Measurements from ENCODE around the gene PTCD3.

PTCD3 gene

GRCh38 chr2:86143926-86144685 lies 38.1 kb downstream of the PTCD3 start:
- TF ChIP-seq ZNF274 (IDR thresholded peaks at IDR 0.05; ENCODE audit: low read depth, low read length): no peak

GRCh38 chr2:86147793-86148192 lies 41.8 kb downstream of the PTCD3 start:
- no peak for TF ChIP-seq ZNF274 (IDR thresholded peaks at IDR 0.05; ENCODE audit: low read depth, low read length)
- no peak overlapping the region for H3K4me3 ChIP-seq (ENCODE audit: low read length)

More at GRCh38 chr2:86143926-86144685, 38.1 kb downstream of the PTCD3 start:
- H3K4me3 ChIP-seq (ENCODE audit: low read length): no peak overlapping the region

DNA sequence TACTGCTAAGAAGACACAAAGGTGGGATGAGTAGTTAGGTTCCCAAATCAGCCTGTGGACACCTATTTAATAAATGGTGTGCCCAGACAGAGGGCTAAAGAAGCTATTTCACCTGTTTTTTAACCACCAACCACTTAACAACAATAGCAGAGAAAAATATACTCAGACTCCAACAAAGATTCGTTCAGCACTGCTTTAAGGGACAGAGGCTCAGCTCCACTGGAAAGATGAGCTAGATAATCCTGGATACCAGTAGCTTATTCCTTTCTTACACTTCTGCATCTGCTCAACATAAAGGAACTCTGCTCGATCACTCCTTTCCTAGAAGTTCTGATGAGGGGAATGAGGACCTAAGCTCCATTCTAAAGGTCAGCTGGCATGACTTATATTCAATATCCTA lies 44.5 kb downstream of the PTCD3 start:
- no peak for TF ChIP-seq ZNF274 (IDR thresholded peaks at IDR 0.05; ENCODE audit: low read depth, low read length)
- H3K4me3 ChIP-seq (ENCODE audit: low read length): no peak overlapping the region

- H3K4me3 ChIP-seq (ENCODE audit: low read length): no peak overlapping the region
- TF ChIP-seq ZNF274 (IDR thresholded peaks at IDR 0.05; ENCODE audit: low read depth, low read length): no peak
These were observed 51.0 kb downstream of the PTCD3 start for GRCh38 chr2:86157009-86157556.

DNA sequence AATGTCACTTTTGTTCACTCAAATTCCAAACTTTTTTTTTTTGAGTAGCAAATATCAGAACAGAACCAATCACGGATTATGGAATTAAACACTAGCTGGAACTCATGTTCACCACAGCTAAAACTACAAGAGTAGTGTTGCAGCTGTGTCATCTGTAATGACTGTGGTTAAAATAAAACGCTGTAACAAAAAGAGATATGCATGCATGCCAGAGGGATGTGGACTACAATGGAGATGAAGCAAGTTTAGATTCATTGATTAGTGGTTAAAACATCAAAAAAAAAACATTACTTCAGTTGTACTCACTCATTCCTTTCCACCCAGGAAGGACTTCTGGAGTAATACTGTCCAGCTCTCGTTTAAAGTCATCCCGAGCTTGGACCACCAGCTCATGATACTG lies 52.3 kb downstream of the PTCD3 start:
- TF ChIP-seq ZNF274 (IDR thresholded peaks at IDR 0.05; ENCODE audit: low read depth, low read length): no peak
- H3K4me3 ChIP-seq (ENCODE audit: low read length): no peak overlapping the region

GRCh38 chr2:86160156-86160952 lies 54.3 kb downstream of the PTCD3 start:
- no peak overlapping the region for H3K4me3 ChIP-seq (ENCODE audit: low read length)
- no peak for TF ChIP-seq ZNF274 (IDR thresholded peaks at IDR 0.05; ENCODE audit: low read depth, low read length)

GRCh38 chr2:86170449-86170848 lies 64.4 kb downstream of the PTCD3 start:
- H3K4me3 ChIP-seq (ENCODE audit: low read length): no peak overlapping the region
- TF ChIP-seq ZNF274 (IDR thresholded peaks at IDR 0.05; ENCODE audit: low read depth, low read length): no peak

- no peak overlapping the region for H3K4me3 ChIP-seq (ENCODE audit: low read length)
- no peak for TF ChIP-seq ZNF274 (IDR thresholded peaks at IDR 0.05; ENCODE audit: low read depth, low read length)
These were observed 65.3 kb downstream of the PTCD3 start for GRCh38 chr2:86171295-86171694.

- TF ChIP-seq ZNF274 (IDR thresholded peaks at IDR 0.05; ENCODE audit: low read depth, low read length): no peak
These were observed 66.6 kb downstream of the PTCD3 start for GRCh38 chr2:86172610-86173009.

GRCh38 chr2:86174445-86174844 lies 68.4 kb downstream of the PTCD3 start:
- TF ChIP-seq ZNF274 (IDR thresholded peaks at IDR 0.05; ENCODE audit: low read depth, low read length): no peak
- no peak overlapping the region for H3K4me3 ChIP-seq (ENCODE audit: low read length)

More at GRCh38 chr2:86172610-86173009, 66.6 kb downstream of the PTCD3 start:
- H3K4me3 ChIP-seq (ENCODE audit: low read length): no peak overlapping the region

DNA sequence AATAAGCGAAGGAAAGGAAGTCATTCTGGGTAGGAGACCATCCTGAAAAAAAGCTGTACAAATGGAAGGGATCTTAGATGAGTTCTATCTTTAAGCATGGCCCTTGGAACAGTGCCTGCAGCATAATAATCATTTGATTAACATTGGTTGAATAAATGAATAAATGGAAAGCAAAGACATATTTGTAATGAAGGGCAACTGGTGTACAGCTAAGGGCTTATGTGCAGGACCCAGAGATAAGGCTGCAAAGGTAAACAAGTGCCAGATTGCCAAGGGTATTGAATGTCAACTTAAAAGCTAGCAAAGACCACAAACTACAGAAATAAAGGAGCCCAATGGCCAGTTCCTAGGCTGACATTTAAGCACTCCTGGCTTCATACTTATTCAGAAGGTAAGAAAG lies 69.8 kb downstream of the PTCD3 start:
- no peak overlapping the region for H3K4me3 ChIP-seq (ENCODE audit: low read length)
- TF ChIP-seq ZNF274 (IDR thresholded peaks at IDR 0.05; ENCODE audit: low read depth, low read length): no peak

GRCh38 chr2:86176597-86176996 lies 70.6 kb downstream of the PTCD3 start:
- H3K4me3 ChIP-seq (ENCODE audit: low read length): no peak overlapping the region
- no peak for TF ChIP-seq ZNF274 (IDR thresholded peaks at IDR 0.05; ENCODE audit: low read depth, low read length)

DNA sequence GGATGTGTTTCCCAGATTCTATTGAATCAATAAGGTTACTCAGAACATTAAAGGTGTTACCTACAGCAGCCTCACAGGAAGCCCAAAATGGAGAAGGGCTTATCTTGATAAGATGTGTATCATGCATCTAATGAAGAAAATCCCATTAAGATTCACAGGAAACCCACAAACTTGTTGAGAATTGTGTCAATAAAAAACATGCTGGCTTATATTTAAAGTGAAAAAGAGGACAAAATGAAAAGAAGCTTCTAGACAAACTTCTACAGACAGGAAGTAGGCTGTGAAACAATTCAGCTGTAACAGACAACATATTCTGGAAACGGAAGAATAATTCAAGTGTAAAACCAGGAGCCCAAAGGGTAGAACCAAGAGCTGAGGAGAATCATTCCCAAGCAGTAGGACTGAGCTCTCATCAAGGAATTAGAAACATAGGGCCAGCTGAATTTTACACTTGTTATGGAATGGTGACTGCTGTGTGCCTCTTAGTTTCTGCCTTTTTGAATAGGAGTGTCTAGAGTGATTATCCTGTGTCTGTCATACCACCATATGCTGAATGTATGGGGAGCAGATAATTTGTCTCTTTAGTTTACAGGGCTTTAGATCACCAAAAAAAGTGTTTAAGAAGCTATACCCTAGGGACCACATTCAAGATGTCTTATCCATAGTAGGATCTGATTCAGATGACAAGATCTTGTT lies 79.6 kb downstream of the PTCD3 start:
- no peak for TF ChIP-seq ZNF274 (IDR thresholded peaks at IDR 0.05; ENCODE audit: low read depth, low read length)
- peak overlapping the region; percentile 41; the same call in 1 of the 2 replicates for H3K4me3 ChIP-seq (ENCODE audit: low read length)

- peak overlapping the region; percentile 54; the same call in 1 of the 2 replicates for H3K4me3 ChIP-seq (ENCODE audit: low read length)
- no peak for TF ChIP-seq ZNF274 (IDR thresholded peaks at IDR 0.05; ENCODE audit: low read depth, low read length)
These were observed 80.4 kb downstream of the PTCD3 start for GRCh38 chr2:86186431-86186830.

All from GM08714 (cell line).